ENCODE results near the gene ESR2. TPM values are rescaled to one million over a fixed set of nuclear protein-coding genes. Genes with fewer than 3 reads are reported as not detected.
"Not testable (repeated sequence)": the region's sequence is repeated elsewhere in the genome, so short reads cannot be mapped to it uniquely, and the experiment has no call there.

Gene ESR2
- total RNA-seq, 1 experiment from 2014 or later = 0.74 TPM

- DNase-seq (ENCODE audit: low read depth) = no peak
Observed at GRCh38 chr14:64091217-64091616, 203.0 kb downstream of the ESR2 start.

GRCh38 chr14:64089920-64090319, 204.3 kb downstream of the ESR2 start:
- no peak for DNase-seq (ENCODE audit: low read depth)

GRCh38 chr14:64088647-64088964, 205.6 kb downstream of the ESR2 start:
- DNase-seq (ENCODE audit: low read depth) = no peak

- DNase-seq (ENCODE audit: low read depth) = no peak
Observed at GRCh38 chr14:64082837-64083236, 211.3 kb downstream of the ESR2 start.

- no peak for DNase-seq (ENCODE audit: low read depth)
Observed at GRCh38 chr14:64081174-64081746, 212.9 kb downstream of the ESR2 start.

GRCh38 chr14:64080452-64080851, 213.7 kb downstream of the ESR2 start:
- no peak for DNase-seq (ENCODE audit: low read depth)

- no peak for DNase-seq (ENCODE audit: low read depth)
Observed at GRCh38 chr14:64075613-64076005, 218.6 kb downstream of the ESR2 start.

- DNase-seq (ENCODE audit: low read depth) = no peak
Observed at GRCh38 chr14:64074961-64075612, 219.1 kb downstream of the ESR2 start.

GRCh38 chr14:64069634-64070359, 224.4 kb downstream of the ESR2 start:
- DNase-seq (ENCODE audit: low read depth) = no peak

- no peak for DNase-seq (ENCODE audit: low read depth)
Observed at GRCh38 chr14:64064447-64064846, 229.7 kb downstream of the ESR2 start.

- no peak for DNase-seq (ENCODE audit: low read depth)
Observed at GRCh38 chr14:64062381-64063115, 231.6 kb downstream of the ESR2 start.

GRCh38 chr14:64061706-64062105, 232.5 kb downstream of the ESR2 start:
- DNase-seq (ENCODE audit: low read depth) = no peak

GRCh38 chr14:64061115-64061514, 233.1 kb downstream of the ESR2 start:
- DNase-seq (ENCODE audit: low read depth) = no peak

GRCh38 chr14:64060648-64061096, 233.5 kb downstream of the ESR2 start:
- DNase-seq (ENCODE audit: low read depth) = peak; percentile 36

GRCh38 chr14:64060199-64060545, 234.0 kb downstream of the ESR2 start:
- DNase-seq (ENCODE audit: low read depth) = no peak

- DNase-seq (ENCODE audit: low read depth) = no peak
Observed at GRCh38 chr14:64059454-64060198, 234.5 kb downstream of the ESR2 start.

GRCh38 chr14:64053694-64054669, 240.2 kb downstream of the ESR2 start:
- peak; percentile 13 for DNase-seq (ENCODE audit: low read depth)

GRCh38 chr14:64049616-64050381, 244.4 kb downstream of the ESR2 start:
- DNase-seq (ENCODE audit: low read depth) = no peak

GRCh38 chr14:64045091-64045490, 249.1 kb downstream of the ESR2 start:
- no peak for DNase-seq (ENCODE audit: low read depth)

- not testable (repeated sequence) for DNase-seq (ENCODE audit: low read depth)
Observed at GRCh38 chr14:64043296-64043695, 250.9 kb downstream of the ESR2 start.
